Islet precursor cell (in vitro differentiated cells): Measurements from ENCODE around the gene UBAP1L.
A peak's percentile ranks its signal among the peaks of the same experiment; 100 is the strongest.
"Not testable (repeated sequence)": the region's sequence is repeated elsewhere in the genome, so short reads cannot be mapped to it uniquely, and the experiment has no call there.

Experiments
- DNase-seq: peaks from one replicate; pipeline ENCODE4 v3.0.0-alpha.2; 2018

Gene UBAP1L

GRCh38 chr15:65062061-65062460 lies 52.9 kb downstream of the UBAP1L start:
- DNase-seq: no peak

- DNase-seq: no peak
These were observed 54.2 kb downstream of the UBAP1L start for GRCh38 chr15:65060641-65061397.

GRCh38 chr15:65059931-65060596 lies 54.9 kb downstream of the UBAP1L start:
- no peak for DNase-seq

DNA sequence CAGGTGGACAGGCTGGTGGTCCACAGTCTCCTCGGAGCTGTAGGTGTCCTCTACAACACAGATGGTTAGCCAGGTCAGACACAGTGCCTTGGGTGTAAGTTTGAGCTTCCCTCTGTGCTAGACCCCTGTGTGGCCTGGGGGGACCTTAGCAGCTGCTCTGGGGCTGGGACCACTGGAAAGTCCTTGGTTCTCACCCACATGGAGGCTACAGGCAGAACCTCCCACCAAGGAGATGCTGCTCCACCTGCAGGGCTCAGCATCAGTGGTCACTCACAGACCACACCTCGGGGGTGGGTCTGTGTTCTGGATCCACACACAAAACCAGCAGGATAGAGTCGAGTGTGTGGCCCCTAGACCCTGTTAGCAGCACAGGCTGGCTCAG lies 55.6 kb downstream of the UBAP1L start:
- DNase-seq: no peak

GRCh38 chr15:65058394-65059368 lies 56.3 kb downstream of the UBAP1L start:
- DNase-seq: no peak

DNA sequence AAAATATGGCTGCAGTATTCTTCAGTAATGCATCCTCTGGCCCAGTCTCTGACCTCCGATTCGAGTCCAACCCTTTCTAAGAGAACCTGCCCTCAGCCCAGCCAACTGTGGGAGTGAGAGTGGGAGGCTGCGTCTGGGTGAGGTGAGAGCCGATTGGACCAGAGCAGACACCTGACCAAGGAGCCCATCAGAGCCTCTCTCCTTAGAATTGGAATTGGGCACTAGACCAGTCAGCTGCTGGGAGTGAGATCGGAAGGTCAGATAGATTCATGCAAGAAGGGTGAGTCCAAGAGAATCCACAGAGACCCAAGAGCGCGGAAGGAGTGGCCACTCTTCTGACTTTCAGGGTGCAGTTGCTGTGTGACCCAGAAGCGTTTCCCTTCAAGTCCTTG lies 57.5 kb downstream of the UBAP1L start:
- DNase-seq: no peak

GRCh38 chr15:65056868-65057548 lies 58.0 kb downstream of the UBAP1L start:
- DNase-seq: peak; percentile 98

DNA sequence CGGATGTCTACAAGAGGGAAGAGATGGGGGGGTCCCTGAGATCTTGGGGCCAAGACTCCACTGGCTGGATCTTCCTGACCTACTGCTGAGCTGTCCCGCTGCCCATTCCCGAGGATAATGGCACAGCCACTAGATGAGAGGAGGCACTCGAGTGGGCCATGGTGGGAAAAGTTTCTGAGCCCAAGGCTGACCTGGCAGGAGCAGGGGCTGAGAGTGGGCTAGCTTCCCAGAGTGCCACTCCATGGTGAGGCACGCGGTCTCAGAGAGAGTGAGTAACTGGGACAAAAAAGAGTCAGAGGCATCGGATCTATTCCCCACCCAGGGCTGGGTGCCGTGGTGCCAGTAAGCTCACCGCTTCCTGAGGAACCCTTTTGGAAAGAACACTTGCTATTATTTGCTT lies 58.9 kb downstream of the UBAP1L start:
- no peak for DNase-seq

DNA sequence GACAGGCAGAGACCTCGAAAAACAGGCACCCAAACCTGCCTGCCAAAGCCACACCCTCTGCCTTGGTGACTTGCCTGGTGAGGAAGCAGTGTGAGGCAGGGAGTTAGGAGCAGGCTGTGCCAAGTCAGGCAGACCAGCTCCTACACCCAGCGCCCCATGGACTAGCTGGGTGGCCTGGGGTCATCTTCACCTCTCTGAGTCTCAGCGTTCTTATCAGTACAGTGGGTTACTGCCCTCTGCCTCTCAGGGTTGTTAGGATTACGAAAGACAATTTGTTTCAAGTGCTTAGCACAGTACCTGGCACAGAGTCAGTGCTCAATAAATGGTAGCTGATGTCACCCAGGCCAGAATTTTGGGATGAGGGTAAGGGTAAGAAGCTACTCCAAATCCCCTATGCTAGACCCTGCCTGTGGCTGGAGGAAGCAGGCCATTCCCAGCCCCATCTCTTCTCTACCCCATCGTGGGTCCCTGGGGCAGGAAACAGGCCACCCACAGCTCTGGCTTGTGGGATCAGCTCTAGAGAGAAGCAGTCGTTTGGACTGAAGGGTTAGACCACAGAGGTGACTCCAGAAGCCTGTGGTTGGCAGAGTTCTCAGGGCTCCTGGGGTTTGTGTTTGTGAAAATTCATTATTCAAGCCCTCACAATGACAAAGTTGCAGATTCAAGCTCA lies 59.7 kb downstream of the UBAP1L start:
- no peak for DNase-seq

DNA sequence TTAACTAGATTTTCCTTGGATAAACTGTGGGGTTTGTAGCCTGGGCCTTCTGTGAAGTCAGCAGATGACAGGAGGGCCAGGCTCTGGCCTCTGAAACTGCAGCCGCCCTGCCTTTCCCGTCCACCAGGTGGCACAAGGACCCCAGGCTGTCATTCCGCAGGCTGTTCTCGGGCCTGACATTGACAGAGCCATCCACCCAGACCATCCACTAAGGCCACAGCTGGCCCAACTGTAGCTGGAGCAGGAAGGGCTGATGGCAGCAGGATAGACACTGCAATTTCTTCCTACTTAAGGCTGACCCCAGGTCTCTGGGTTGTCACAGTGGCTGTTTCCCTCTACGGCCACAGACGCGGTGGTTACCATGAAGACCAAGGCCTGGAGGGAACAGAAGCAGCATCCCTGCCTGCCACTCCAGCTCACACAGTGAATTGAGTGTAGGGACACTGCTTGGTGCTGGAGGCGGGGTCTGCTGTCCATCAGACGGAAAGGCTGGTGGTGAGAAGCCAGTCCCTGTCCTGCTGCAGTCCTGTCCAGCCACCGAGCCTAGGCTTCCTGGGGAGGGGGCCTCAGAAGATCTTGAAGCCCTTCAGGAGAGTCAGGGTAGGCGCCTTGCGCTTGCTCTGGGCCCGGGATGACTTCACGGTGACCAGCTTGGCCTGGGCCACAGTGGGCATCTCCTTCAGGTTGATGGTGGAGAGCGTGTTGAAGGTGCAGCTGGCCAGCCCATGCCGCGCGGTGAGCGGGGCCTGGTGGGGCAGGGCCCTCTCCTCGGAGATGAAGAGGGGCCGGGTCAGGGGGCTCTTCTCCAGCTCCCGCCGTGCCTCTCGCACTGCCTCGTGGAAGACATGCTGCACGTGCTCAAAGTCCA lies 60.4 kb downstream of the UBAP1L start:
- peak; percentile 90 for DNase-seq

GRCh38 chr15:65052956-65053355 lies 62.0 kb downstream of the UBAP1L start:
- no peak for DNase-seq

DNA sequence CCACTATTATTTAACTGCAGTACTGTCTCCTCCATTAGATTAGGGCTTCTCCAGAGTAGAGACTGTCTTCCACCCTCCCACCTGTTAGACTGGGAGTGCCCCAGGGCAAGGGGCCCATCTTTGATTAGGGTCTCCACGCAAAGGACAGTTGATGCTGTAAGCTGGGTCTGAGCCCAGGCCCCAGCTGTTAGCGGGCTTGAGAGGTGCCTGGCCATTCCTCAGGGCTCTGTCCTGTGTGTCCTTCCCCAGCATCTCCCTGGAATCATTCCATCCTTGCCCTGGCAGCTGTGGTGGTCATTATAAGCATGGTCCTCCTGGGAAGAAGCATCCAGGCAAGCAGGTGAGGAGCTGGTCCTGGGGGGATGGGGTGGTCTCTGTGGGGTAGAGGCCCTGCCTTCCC lies 63.7 kb downstream of the UBAP1L start:
- no peak for DNase-seq

GRCh38 chr15:65050270-65050669 lies 64.7 kb downstream of the UBAP1L start:
- DNase-seq: no peak

DNA sequence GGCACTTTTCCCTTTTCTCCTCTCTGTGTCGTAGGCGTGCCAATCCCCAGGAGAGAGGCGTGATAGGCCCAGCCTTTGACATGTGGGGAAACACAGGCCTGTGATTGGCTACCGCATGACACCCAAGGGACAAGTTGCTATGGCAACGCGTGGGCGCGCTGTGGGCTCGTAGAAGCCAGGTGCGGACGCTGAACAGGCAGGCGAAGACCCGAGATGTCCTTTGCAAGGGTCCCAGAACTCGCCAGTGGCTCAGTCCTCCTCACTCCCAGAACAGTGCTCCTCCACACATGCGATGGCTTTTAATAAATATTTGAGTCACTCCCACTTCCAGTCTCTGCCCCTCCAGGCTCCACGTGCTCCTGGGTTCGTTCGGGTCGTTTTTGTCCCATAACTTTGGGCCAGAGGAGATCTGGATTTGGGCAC lies 65.6 kb downstream of the UBAP1L start:
- DNase-seq: peak; percentile 94

DNA sequence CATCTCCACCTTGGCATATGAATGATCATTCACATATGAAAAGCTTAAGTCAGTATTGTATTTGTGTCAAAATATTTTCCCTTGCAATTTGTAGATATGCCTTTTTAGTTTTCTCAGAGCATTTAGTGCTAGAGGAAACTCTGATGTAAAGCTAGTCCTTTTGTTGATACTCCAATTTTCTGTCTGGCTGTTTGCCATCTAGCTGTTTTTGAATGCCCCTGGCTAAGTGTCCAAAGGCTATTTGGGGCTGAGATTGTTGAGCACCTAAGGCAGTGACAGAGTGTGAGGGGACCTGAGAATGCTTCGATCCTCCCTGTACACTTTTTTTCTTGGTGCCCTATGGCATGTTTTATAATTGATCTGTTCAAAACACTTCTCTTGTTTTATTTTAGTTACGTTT lies 66.8 kb downstream of the UBAP1L start:
- no peak for DNase-seq

DNA sequence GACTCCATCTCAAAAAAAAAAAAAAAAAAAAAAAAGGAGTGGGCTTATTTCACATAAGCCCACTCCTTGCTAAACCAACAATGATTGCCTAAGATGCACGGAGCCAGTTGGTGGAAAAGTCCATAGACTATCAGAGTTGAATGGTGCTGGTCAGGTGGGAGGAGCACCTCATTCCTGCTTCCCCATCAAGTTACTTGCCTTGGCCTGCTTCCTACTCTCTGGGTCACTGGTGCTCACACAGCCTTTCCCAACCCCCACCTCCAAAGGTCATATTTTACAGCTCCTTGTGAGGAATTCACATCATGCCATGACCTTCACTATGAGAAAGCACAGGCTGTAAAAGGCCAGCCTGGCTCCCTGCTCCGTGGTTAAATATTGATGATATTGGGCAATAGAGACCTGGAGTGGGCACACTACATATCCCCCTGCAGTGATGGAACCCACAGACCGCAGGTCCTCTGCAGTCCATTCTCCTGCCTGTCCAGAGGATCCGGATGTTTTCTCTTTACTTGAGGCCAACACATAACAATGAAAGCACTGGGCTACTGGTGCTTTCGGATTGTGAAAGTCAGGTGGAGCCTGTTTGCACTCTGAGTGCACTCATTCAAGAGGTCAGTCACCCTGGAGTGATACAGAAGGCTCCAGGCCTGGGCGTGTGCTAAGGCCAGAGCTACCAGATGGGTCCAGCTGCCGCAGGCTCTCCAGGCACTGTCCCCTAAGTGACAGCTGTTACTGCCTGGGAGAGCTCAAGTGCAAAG lies 70.1 kb downstream of the UBAP1L start, which contains the start of gene SLC51B:
Gene SLC51B (plus strand): TSS at position 664 of the 758 bp plus-strand sequence. CDS start 4,618 bp downstream, outside the sequence.
- DNase-seq: peak; percentile 48

DNA sequence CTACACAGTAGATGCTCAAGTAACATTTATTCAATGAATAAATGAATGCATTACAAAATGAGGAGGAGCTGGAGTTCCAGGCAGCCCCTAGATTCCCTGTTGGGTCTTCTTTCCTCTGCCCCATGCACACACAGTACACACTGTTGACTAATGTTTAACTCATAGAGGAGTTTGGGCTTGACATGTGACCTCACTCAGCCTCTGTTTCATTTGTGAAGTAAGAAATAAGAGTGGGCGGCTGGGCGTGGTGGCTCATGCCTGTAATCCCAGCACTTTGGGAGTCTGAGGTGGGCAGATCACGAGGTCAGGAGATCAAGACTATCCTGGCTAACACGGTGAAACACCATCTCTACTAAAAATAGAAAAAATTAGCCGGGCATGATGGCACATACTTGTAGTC lies 70.8 kb downstream of the UBAP1L start:
- not testable (repeated sequence) for DNase-seq

GRCh38 chr15:65042776-65043327 lies 72.1 kb downstream of the UBAP1L start:
- DNase-seq: no peak
